LHCN-M2 (cell line): ENCODE data around the gene EMILIN3. TPM values are rescaled to one million over a fixed set of nuclear protein-coding genes. Genes with fewer than 3 reads are reported as not detected.

Experiments
- DNase-seq: peaks from one replicate; pipeline ENCODE4 v3.0.0-alpha.2; 2012; ENCODE audit warnings: low read depth
- total RNA-seq: library from RNA; depleted of rRNA; stranded (reverse); fragments of >200 nt; gene quantifications from 2 replicates; pipeline ENCODE4 v1.2.3, GENCODE V29; 2014

EMILIN3 gene
- total RNA-seq, 1 experiment from 2014 or later = not detected

DNA sequence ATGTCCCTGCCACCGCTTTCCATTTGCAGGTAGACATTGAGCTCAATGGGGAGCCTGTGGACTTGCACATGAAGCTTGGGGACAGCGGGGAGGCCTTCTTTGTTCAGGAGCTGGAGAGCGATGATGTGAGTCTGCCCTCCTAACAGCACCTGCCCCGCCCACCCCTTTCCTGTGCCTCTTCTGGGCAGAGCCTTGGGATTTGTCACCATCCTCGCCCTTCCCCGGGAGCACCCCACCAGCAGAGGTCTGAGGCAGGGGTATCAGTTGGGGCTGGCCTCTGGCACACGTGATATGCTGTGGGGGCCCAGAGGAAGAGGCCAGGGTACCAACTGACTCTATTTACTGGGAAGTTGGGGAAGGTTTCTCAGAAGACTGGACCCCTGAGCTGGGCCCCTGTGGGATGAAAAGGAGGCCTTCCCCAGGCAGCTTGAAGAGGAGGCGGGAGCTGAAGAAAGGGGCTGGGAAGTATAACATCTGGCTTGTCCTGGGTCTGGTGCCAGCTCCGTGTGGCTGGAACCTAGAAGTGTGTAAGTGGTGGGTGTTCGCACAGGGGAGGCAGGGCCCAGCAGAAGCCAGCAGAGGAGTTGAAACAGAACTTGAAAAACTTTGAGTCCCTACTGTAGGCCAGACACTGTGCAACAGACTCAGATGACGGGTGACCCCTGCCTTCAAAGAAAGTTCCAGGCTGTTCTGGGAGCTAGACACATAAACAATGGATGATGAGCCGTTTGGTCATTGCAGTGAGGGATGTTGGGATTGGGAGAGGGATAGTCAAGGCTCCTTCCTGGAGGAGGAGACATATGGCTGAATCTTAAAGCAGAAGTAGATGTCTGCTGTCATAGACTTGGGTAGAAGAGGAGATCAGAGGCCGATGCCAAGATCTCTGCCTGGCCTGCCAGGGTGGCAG is 18.8 kb downstream of the EMILIN3 start:
- DNase-seq = no peak

DNA sequence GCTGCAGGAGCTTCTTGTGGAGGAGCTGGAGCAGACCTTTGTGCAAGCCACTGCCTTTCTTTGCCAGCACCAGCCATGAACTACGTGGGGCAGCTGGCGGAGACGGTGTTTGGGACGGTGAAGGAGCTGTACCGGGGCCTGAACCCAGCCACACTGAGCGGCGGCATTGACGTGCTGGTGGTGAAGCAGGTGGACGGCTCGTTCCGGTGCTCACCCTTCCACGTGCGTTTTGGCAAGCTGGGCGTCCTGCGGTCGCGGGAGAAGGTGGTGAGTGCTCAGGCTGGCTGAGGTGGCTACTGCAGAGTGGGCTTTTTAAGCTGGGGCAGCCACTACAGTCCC is 20.9 kb downstream of the EMILIN3 start:
- no peak for DNase-seq

DNA sequence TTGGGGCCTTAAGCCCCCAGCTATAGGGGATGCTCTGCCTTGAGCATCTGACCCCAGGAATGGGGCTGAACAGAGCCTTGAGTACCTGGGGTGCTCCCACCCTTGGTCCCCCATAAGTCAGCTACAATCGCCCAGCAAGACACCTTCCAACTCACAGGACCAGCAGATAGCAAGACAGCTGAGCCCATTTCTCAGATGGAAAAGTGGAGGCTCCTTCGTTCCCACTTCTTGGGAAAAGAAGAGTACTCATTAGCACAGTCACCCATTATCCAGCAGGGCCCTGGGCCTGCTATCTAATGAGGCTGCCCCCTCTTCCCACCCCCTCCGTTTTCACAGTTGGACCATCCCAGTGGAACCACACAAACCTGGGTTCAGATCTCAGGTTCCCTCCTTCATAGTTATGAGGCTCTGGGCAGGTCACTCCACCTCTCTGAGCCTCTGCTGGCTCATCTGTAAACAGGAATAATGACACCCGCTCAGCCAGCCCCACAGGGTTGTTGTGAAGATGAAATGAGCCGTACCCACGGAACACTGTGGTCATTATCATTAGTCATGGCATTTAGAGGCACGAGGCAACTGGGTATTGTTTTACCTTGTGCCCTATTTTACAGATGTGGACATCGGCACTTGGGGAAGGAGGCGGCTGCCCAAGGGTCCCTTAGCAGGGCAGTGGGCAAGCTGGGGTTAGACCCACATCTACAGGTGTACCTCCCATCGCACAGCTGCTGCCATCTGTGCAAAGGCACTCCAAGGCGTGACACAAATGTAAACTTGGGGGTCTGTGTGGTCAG is 21.5 kb downstream of the EMILIN3 start:
- peak; percentile 42 for DNase-seq

- no peak for DNase-seq
Observed at GRCh38 chr20:41344477-41344876, 22.1 kb downstream of the EMILIN3 start.

- no peak for DNase-seq
Observed at GRCh38 chr20:41342474-41343464, 23.8 kb downstream of the EMILIN3 start.

- DNase-seq = peak; percentile 89
Observed at GRCh38 chr20:41340327-41341055, 26.1 kb downstream of the EMILIN3 start, which contains the start of gene LPIN3. TSS of gene LPIN3 (plus strand) at chr20:41340821. CDS start at chr20:41345804, 4,983 bp downstream.

- DNase-seq = peak; percentile 52
Observed at GRCh38 chr20:41339957-41340326, 26.7 kb downstream of the EMILIN3 start.

GRCh38 chr20:41336711-41337492 is 29.7 kb downstream of the EMILIN3 start:
- DNase-seq = no peak

DNA sequence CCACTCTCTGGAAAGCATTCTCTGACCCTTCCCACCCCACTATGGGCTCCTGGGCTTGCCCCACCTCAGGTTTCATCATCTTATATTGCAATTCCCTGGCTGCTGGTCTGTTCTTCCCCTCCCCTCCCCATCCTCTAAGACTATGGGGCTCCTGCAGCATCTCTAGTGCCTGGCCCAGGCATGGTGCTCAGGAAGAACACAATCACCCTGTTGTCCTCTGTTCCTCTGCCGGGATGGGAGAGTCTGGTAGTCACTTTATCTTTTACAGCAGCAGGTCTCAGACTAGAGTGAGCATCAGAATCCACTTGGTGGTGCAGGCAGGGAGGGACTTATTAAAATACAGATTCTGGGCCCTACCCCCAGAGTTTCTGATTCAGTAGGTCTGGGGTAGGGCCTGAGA is 31.0 kb downstream of the EMILIN3 start:
- DNase-seq = no peak

DNA sequence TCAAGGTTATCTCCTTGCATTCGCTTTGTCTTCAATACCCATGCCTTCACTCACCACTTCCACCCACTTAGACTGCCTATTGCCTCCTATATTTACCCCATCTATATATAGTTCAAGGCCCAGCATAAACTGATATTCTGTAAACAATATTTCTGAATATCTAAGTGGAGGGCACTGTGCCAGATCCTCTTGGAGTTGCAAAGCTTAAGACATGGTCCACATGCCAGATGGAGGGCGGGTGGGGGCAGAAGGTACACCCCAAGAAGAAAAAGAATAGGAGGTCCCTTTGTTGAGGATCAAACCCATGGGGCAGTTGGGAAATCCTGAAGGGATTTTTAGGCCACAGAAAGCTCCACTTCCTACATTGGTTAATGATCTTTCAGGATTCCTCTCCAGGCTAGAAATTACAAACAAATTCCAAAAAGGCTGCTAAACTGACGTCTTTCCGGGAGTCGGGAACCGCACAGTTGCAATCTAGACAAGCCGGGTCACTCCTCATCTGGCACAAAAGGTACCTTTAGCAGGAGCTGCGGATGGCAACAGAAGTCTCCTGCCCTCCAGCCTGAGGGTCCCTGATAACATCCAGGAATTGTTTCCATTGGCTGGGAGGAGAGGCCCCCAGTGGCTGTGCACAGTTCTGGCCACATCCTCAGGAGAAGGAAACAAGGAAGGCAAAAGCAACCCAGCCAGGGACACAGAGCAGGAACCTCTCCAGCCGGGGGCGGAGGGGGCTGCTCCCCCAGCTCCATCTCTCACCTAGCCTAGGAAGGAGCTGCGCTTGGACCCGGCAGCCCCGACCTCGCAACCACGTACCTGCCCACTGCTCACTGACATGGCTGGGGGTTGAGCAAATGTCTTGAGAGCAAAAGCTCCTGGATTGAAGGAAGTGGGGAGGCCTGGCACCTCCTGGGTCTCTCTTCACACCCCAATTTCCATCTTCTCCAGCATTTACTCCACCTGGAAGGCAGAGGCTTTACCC is 31.9 kb downstream of the EMILIN3 start:
- no peak for DNase-seq

GRCh38 chr20:41334036-41334435 is 32.6 kb downstream of the EMILIN3 start:
- DNase-seq = no peak

DNA sequence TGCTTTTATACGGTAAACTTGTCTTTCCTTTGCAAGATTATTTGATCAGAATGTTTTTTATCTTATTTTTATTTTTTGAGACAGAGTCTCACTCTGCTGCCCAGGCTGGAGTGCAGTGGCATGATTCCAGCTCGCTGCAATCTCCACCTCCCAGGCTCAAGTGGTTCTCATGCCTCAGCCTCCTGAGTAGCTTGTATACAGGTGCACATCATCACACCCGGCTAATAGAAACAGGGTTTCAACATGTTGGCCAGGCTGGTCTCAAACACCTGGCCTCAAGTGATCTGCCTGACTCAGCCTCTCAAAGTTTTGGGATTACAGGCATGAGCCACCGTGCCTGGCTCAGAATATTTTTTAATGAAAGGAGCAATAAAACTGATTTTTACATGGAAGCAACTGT is 34.9 kb downstream of the EMILIN3 start:
- no peak for DNase-seq

- DNase-seq = no peak
Observed at GRCh38 chr20:41330941-41331340, 35.7 kb downstream of the EMILIN3 start.

DNA sequence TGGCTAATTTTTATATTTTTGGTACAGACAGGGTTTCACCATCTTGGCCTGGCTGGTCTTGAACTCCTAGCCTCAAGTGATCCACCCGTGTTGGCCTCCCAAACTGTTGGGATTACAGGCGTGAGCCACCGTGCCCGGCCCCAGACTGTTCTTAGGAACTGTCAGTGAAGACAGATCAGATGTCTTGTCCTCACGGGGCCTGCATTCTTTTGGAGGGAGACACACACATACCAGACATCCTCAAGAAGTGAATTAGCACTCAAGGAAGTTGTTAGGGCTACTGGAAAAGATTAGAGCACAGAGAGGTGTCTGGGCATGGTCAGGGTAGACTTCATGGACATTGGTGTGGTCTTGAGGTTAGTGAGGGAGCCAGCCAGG is 36.3 kb downstream of the EMILIN3 start:
- no peak for DNase-seq

- peak; percentile 99 for DNase-seq
Observed at GRCh38 chr20:41329435-41330342, 36.9 kb downstream of the EMILIN3 start.

DNA sequence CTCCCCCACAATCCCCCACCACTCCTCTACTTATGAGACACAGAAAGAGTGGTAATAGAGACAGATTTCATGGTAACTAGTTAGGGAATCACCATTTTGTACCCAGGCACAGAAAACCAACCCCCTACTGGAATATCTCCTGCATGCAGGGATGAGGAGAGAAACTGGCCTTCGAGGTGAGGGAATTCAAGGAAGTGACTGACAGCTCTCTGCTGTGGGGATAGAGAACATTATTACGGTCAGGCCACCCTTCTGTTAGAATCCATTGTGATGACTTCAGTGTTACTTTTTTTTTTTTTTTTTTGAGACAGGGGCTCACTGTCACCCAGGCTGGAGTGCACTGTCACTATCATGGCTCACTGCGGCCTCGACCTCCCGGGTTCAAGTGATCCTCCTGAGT is 39.4 kb downstream of the EMILIN3 start:
- DNase-seq = no peak

GRCh38 chr20:41320976-41321375 is 45.6 kb downstream of the EMILIN3 start:
- no peak for DNase-seq

DNA sequence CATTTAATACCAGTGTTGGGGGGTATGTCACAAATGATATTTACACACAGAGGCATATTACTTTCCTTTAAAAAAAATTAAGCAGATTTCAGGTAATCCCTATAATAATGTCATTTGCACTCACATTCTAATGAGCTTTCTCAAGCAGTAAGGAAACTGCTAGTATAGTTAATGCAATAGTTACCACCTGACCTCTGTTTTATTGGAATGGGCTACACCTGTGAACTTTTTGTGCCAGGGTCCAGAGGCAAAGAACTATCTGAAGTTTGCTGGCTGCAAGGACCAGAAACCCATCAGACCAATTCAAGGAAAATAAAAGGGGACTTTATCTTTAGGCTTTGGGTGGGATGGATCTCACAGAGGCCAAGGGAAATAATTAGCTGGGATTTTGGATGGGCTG is 46.2 kb downstream of the EMILIN3 start:
- DNase-seq = no peak
